Activated CD8-positive, alpha-beta memory T cell treated with anti-CD3 and anti-CD28 coated beads for 24 hours (primary cell): ENCODE data around the gene POP4.
A peak's percentile ranks its signal among the peaks of the same experiment; 100 is the strongest.

Experiments
- DNase-seq: peaks from one replicate; pipeline ENCODE4 v3.0.0-alpha.2; 2020

POP4 gene

GRCh38 chr19:29577649-29577963 lies 28.5 kb upstream of the POP4 start:
- peak; percentile 51 for DNase-seq

- DNase-seq: no peak
Measured at GRCh38 chr19:29578349-29578748, 27.7 kb upstream of the POP4 start.

DNA sequence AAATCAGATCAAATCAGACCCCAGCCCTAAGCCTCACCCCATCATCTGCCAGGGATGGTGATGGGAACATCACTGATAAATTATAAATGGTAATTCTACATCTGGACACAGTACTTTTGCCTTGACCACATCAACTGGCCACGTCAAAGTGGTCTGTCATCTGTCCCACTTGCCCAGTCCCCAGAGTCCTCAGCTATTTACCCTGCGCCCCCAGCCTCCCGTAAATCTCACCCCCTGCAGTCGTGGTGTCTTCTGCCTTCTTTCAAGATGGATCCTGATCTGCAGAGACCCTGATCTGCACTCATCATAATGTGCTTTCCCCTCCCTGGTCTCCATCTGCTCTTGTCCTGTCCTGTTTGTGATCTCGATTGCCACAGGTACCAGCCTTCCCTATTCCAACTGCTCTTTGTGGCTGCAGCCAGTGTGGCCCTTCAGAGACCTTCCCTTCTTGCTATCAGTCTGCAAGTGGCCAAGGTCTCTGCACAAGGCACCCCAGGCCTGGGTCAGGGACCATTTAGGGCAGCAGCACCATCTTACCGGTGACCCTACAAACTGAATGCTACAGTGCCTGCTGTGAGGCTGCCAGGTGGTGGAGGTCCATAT lies 26.7 kb upstream of the POP4 start:
- peak; percentile 11 for DNase-seq

DNA sequence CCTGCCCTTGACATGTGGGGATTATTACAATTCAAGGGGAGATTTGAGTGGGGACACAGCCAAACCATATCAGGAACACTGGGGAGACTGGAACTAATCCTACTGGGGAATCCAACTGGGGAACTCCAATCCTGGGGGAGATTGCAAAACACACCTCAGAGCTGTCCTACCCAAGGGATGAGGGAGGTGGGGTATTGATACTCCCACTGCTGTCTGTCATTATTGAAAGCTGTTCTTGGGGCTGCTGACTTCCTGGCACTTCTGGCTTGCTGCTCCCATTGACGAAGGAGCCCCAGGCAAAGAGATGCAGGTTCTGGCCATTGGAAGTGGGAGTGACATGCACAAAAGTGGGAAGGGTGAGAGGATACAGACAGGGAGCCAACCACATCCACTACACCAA lies 24.7 kb upstream of the POP4 start:
- DNase-seq: no peak

- DNase-seq: no peak
Measured at GRCh38 chr19:29583196-29583999, 22.7 kb upstream of the POP4 start.

GRCh38 chr19:29586401-29586800 lies 19.7 kb upstream of the POP4 start:
- no peak for DNase-seq

DNA sequence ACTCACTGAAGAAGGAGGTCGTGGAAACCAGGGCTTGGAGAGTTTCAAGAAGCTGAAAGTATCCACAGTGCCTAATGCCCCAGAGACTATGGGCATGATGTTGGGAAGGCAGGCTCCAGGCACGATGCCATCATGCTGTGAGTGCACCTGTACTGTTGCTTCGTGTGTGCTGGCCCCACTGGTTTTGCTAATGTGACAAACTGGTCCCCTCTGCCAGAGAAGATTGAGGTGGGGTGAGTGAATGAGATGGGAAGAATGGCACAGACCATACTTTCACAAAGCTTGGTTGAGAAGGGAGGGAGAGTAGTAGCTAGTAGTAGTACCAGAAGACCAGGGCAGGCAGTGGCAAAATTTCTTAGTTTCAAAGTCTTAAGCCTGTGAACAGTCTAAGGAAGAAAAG lies 19.0 kb upstream of the POP4 start:
- DNase-seq: no peak

- peak; percentile 69 for DNase-seq
Measured at GRCh38 chr19:29587518-29587986, 18.5 kb upstream of the POP4 start.

GRCh38 chr19:29588095-29588494 lies 18.0 kb upstream of the POP4 start:
- no peak for DNase-seq

GRCh38 chr19:29590278-29590677 lies 15.8 kb upstream of the POP4 start:
- no peak for DNase-seq

DNA sequence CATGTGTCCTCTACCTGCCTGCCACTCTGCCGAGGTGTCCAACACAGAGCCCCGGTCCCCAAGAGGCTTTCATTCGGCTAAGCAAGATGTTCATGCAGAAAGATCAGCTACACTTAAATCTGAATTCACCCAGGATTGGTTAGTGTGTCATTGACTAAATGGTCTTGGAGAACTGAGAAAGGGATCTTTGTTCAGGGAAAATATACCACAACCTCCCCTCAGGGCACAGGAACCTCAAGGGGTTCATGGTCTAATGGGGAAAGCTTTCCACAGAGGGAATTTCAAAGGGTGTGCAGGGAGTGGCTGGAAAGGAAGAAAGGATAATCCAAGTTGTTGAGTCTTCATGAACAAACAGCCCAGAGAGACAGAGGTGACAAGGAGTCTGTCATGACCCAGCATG lies 14.4 kb upstream of the POP4 start:
- no peak for DNase-seq

DNA sequence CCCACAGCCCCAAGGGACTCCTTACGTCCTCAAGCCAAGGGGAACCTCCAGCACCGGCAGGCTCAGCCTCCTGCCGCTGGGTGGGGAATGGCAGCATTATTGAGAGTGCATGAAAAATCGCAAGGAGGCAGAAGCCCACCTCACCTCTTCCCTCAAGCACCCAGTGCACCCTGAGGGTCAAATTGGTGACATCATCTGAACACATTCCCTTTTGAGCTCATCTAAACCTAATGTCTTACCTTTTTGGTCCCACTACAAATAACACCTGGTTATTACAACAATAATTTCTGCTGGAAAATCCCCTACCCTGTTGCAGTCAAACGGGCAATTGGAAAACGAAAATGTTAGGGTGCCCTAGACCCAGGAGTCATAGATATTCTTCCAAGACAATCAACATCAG lies 12.2 kb upstream of the POP4 start:
- DNase-seq: no peak

DNA sequence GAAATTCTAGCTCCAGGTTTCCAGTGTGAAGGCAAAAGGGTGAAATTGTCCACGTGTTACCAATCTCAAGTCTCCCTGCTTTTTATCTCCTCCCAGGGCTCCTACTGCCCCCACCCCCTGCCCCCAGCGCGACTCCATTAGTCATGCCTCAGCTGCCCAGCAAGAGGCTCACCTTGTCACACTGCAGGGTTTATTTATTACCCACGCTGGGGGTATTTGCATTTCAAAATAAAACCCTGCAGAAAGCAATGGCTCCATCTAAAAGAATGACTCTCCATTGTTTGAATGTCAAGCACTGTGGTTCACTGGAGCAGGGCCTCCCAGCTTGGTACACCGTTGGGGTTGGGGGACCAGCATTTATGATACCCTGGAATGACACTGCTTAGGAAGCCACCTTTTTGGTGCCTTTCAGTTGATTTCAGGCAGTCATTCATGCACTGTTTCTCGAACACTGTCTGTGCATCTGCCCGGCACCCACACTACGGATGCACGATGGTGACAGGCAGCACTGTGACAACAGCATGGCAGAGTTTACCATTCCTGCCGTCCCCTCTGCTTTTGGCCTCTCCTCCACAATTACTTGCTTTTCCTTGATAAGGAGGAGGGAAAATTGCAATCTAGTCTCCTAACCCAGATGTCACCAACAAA lies 9.9 kb upstream of the POP4 start:
- DNase-seq: no peak

DNA sequence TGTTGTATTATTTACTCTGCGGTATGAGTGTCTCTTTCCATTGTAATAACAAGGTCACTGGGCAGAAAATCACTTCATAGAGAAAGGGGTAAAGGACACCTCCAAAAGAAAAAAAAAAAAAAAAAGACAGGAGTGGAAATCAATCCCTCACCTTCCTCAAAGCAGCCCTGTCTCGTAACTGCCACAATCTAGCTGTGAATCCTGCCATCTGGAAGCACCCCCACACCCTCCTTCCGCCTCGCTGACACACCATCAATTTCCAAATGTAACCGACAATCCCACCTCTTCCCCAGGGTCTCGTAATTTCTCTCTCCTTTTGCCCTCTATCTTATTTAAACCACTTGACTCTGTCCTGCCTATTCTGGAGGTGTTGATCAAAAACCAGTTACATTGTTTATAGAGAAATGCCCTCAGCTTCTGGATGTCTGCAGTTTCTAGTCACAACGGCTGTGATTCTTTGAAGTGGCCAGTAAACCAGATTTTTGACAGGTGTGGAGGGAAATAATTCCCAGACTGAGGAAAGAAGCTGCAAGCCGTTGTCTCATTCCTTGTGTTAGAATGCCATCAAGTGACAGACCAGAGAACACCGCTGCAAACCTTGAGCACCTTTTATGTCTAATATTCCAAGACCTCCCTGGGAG lies 9.1 kb upstream of the POP4 start:
- no peak for DNase-seq

GRCh38 chr19:29598036-29598435 lies 8.0 kb upstream of the POP4 start:
- no peak for DNase-seq

- no peak for DNase-seq
Measured at GRCh38 chr19:29598496-29598895, 7.6 kb upstream of the POP4 start.

- no peak for DNase-seq
Measured at GRCh38 chr19:29603308-29603707, 2.8 kb upstream of the POP4 start.

DNA sequence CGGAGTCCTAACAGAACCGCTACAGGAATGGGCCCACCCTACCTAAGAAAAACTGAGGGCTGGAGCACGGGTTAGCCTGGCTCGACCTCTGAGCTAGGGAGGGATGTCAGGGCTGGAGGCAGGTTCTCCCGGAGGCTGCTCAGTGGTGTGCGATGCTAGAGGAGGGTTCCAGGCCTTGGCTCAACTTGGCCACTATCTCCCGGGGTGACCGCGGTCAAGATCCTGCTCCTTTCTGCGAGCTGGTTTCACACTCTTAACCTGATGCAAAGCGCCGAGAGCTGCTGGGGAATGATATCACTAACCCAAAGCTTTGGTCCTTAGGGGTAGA lies 301 bp downstream of the POP4 start:
- no peak for DNase-seq

GRCh38 chr19:29609636-29610035 lies 3.6 kb downstream of the POP4 start:
- no peak for DNase-seq

DNA sequence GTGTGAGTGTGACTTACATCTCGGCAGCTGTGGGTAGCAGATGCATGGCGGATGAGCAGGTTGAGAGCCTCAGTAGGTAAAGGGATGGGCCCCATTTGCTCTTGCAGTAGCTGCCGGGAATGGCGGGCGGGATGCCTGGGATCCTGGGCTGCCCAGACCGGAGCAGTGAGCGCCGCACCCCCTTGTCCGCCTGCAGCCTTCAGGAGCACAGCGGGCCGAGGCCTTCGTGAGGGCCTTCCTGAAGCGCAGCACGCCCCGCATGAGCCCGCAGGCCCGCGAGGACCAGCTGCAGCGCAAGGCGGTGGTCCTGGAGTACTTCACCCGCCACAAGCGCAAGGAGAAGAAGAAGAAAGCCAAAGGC lies 4.1 kb downstream of the POP4 start:
- DNase-seq: no peak

GRCh38 chr19:29610574-29611271 lies 4.6 kb downstream of the POP4 start:
- DNase-seq: peak; percentile 92

- no peak for DNase-seq
Measured at GRCh38 chr19:29612121-29612520, 6.0 kb downstream of the POP4 start.

DNA sequence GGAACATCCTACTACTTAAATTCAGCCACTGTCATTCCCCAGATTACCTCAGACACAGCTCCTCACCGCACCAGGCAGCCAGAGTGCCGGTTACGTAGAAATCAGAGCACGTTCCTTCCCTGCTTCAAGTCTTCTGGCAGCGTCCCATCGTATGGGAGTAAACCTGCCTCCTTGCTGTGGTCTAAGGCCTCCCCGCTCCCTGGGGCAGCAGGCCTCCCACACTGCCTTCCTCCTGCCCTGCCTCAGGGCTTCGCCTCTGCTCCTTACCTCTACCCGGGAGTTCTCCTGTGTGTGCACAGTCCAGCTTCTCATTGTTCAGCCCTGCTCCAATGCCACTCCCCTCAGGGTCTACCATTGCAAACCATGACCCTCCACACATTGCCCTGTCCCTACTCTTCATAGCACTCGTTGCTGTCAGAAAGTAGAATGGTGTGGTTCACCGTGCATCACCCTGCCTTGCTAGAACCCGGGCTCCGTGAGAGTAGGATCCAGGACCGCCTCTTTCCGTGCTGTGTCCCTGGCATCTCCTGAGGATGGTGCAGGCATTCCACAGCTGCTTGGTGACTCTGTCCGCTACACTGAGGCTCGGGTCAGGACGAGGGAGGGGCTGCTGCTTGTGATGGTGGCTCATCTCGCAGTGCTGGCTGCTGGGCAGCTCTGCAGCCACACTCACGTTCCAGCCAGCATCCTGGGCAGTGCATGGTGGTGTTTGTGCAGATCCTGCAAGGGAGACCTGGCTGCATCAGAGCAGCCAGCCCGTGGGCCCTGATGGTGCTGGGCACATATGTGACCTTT lies 6.9 kb downstream of the POP4 start:
- DNase-seq: no peak
